Measurements from ENCODE around the gene KLF12. TPM values are rescaled to one million over a fixed set of nuclear protein-coding genes. Genes with fewer than 3 reads are reported as not detected.

KLF12 gene
- total and polyA plus RNA-seq, 7 donors = 0.46 to 16.1 (median 12.2) TPM

DNA sequence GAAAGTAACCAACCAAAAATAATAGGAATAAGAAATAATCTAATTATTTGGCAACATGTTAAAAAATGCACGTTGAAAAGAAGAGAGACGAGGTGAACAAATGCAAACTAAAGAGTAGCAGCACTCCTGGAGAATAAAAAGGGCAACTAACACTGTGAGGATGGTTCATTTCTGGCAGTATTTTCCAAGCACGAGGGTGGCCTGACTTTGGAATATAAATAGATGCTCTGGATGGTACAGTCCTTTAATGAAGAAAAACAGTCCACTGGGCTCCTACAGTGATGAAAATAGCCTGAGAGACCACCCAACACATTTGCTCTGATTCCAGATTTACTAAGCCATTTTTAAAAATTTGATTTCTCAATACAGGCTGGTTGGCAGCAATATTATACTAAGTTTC is 17.7 kb upstream of the KLF12 start:
- no peaks in the 10 kb centered on the region for H3K9me3 ChIP-seq
- no peaks in the 10 kb centered on the region for H3K27me3 ChIP-seq
- 51% methylated on average over 3 of the region's 3 CpGs for WGBS, 2 donors
- no peak overlapping the region for H3K27ac ChIP-seq
- TF ChIP-seq EP300 (IDR thresholded peaks at IDR 0.05) = no peak
- TF ChIP-seq, protein P1, sequence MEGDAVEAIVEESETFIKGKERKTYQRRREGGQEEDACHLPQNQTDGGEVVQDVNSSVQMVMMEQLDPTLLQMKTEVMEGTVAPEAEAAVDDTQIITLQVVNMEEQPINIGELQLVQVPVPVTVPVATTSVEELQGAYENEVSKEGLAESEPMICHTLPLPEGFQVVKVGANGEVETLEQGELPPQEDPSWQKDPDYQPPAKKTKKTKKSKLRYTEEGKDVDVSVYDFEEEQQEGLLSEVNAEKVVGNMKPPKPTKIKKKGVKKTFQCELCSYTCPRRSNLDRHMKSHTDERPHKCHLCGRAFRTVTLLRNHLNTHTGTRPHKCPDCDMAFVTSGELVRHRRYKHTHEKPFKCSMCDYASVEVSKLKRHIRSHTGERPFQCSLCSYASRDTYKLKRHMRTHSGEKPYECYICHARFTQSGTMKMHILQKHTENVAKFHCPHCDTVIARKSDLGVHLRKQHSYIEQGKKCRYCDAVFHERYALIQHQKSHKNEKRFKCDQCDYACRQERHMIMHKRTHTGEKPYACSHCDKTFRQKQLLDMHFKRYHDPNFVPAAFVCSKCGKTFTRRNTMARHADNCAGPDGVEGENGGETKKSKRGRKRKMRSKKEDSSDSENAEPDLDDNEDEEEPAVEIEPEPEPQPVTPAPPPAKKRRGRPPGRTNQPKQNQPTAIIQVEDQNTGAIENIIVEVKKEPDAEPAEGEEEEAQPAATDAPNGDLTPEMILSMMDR (IDR thresholded peaks at IDR 0.05) = no peak
- TF ChIP-seq POLR2AphosphoS5 (IDR thresholded peaks at IDR 0.05) = no peak
- TF ChIP-seq POLR2A (IDR thresholded peaks at IDR 0.05) = no peak
- no peaks in the 10 kb centered on the region for H3K4me1 ChIP-seq
- DNase-seq = no peak
- intact Hi-C loops (cut with DNase I) = no loop called here
- H3K36me3 ChIP-seq = no peaks in the 10 kb centered on the region
- no peak overlapping the region for H3K4me3 ChIP-seq

DNA sequence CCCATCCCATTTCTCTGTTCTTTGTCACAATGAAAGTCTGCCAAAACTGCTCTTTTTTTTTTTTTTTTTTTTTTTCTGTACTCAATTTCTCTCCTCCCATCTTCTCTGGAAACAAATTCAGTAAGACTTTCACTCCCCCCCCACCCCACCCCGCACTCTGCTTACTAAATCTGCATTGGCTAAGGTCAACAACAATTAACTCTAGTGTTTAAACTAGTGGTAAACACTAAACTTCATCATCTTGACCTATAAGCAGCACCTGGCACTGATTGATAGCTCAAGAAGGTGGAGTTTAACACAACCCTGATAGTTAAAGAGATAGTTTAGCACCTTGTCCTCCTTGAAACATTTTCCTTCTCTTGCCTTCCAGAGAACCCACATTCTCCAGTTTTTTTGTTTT is 14.1 kb upstream of the KLF12 start:
- no peaks in the 10 kb centered on the region for H3K27me3 ChIP-seq
- TF ChIP-seq, protein P1 (IDR thresholded peaks at IDR 0.05) = no peak
- TF ChIP-seq POLR2A (IDR thresholded peaks at IDR 0.05) (no peak), POLR2AphosphoS5 (IDR thresholded peaks at IDR 0.05) (no peak), EP300 (IDR thresholded peaks at IDR 0.05) (no peak)
- H3K27ac ChIP-seq = no peak overlapping the region
- H3K4me1 ChIP-seq = peaks cover 0 to 14% (median 0%) of the 10 kb centered on the region in 4 donors
- no peaks in the 10 kb centered on the region for H3K36me3 ChIP-seq
- DNase-seq = no peak
- no peak overlapping the region for H3K4me3 ChIP-seq
- 31 to 61% methylated on average over 1 of the region's 1 CpG for WGBS, 2 donors
- no peaks in the 10 kb centered on the region for H3K9me3 ChIP-seq
- intact Hi-C loops (cut with DNase I) = no loop called here

- H3K9me3 ChIP-seq = no peaks in the 10 kb centered on the region
- DNase-seq = no peak
- no peaks in the 10 kb centered on the region for H3K36me3 ChIP-seq
- peaks cover 0 to 14% (median 0%) of the 10 kb centered on the region in 4 donors for H3K4me1 ChIP-seq
- no peak overlapping the region for H3K27ac ChIP-seq
- intact Hi-C loops (cut with DNase I) = no loop called here
- H3K27me3 ChIP-seq = no peaks in the 10 kb centered on the region
- TF ChIP-seq, protein P1 (IDR thresholded peaks at IDR 0.05) = no peak
- TF ChIP-seq POLR2A (IDR thresholded peaks at IDR 0.05) (no peak), POLR2AphosphoS5 (IDR thresholded peaks at IDR 0.05) (no peak), EP300 (IDR thresholded peaks at IDR 0.05) (no peak)
- H3K4me3 ChIP-seq = no peak overlapping the region
- WGBS, 2 donors = 72 to 87% methylated on average over 2 of the region's 2 CpGs
These were observed 11.2 kb upstream of the KLF12 start for GRCh38 chr13:74145249-74145975.

- intact Hi-C loops (cut with DNase I) = no loop called here
- Histone ChIP-seq H3K9me3 (no peaks in the 10 kb centered on the region), H3K4me1 (peaks cover 0 to 14% (median 0%) of the 10 kb centered on the region in 4 donors), H3K36me3 (no peaks in the 10 kb centered on the region), H3K4me3 (no peak overlapping the region), H3K27me3 (no peaks in the 10 kb centered on the region), H3K27ac (no peak overlapping the region)
- TF ChIP-seq EP300 (IDR thresholded peaks at IDR 0.05) = no peak
- TF ChIP-seq, protein P1 (IDR thresholded peaks at IDR 0.05) = no peak
- no peak for TF ChIP-seq POLR2A (IDR thresholded peaks at IDR 0.05)
- TF ChIP-seq POLR2AphosphoS5 (IDR thresholded peaks at IDR 0.05) = no peak
- 82 to 86% methylated on average over 3 of the region's 3 CpGs for WGBS, 2 donors
- DNase-seq = no peak
These were observed 10.1 kb upstream of the KLF12 start for GRCh38 chr13:74144269-74144668.
